ENCODE data around the gene TMEM205. TPM values are rescaled to one million over a fixed set of nuclear protein-coding genes. Genes with fewer than 3 reads are reported as not detected.
"Not testable (repeated sequence)": the region's sequence is repeated elsewhere in the genome, so short reads cannot be mapped to it uniquely, and the experiment has no call there.

TMEM205 gene
- total RNA-seq, 2 donors from 2014 or later: 176 to 197 TPM

DNA sequence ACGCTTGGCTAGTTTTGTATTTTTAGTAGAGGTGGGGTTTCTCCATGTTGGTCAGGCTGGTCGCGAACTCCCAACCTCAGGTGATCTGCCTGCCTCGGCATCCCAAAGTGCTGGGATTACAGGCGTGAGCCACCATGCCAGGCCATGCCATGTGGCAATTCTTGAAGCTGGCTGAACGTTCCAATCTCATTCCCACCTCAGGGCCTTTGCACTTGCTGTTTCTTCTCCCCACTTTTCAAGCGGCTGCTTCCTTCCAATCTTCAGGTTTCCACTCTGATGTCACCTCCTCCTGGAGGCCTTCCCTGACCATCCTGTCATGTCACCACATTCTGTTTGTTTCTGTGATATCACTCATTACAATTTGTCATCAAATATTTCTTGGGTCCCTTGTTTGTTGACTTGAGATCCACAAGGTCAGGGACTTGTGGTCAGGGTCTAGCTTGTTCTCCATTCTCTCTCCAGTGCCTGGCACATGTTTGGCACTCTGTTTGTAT, 33.8 kb upstream of the TMEM205 start:
- no peak overlapping the region for H3K4me3 ChIP-seq
- WGBS, 2 donors: 77 to 93% methylated on average over 3 to 7 of the region's 7 CpGs
- DNase-seq (no peak), ATAC-seq (no peak)
- intact Hi-C loops (cut with DNase I): no loop called here
- no peaks in the 10 kb centered on the region for H3K9me3 ChIP-seq
- peak overlapping the region in 3 of 4 donors; percentile 65 to 87 (median 82) for H3K27ac ChIP-seq
- H3K27me3 ChIP-seq: no peaks in the 10 kb centered on the region
- no peaks in the 10 kb centered on the region for H3K36me3 ChIP-seq (replicated peaks in 1 of 2; ENCODE audit: insufficient read depth in 1 of 2, low read depth in 2 of 2)
- TF ChIP-seq, protein P1, sequence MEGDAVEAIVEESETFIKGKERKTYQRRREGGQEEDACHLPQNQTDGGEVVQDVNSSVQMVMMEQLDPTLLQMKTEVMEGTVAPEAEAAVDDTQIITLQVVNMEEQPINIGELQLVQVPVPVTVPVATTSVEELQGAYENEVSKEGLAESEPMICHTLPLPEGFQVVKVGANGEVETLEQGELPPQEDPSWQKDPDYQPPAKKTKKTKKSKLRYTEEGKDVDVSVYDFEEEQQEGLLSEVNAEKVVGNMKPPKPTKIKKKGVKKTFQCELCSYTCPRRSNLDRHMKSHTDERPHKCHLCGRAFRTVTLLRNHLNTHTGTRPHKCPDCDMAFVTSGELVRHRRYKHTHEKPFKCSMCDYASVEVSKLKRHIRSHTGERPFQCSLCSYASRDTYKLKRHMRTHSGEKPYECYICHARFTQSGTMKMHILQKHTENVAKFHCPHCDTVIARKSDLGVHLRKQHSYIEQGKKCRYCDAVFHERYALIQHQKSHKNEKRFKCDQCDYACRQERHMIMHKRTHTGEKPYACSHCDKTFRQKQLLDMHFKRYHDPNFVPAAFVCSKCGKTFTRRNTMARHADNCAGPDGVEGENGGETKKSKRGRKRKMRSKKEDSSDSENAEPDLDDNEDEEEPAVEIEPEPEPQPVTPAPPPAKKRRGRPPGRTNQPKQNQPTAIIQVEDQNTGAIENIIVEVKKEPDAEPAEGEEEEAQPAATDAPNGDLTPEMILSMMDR (IDR thresholded peaks at IDR 0.05): no peak
- TF ChIP-seq POLR2A (IDR thresholded peaks at IDR 0.05): no peak
- peaks cover 65% of the 10 kb centered on the region for H3K4me1 ChIP-seq

DNA sequence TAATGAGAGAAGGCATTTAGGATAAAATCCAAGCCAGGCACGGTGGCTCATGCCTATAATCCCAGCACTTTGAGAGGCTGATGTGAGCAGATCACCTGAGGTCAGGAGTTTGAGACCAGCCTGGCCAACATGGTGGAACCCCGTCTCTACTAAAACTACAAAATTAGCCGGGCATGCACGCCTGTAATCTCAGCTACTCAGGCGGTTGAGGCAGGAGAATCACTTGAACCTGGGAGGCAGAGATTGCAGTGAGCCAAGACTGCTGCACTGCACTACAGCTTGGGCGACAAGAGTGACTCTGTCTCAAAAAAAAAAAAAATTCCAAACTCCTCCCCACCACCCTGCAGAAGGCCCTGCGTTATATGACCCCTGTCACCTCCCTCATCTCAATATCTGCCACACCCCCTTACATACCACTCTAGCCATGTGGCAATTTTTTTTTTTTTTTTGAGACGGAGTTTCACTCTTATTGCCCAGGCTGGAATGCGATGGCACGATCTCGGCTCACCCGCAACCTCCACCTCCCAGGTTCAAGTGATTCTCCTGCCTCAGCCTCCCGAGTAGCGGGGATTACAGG, 33.3 kb upstream of the TMEM205 start:
- ATAC-seq; H3K4me3 ChIP-seq; DNase-seq; H3K9me3 ChIP-seq; H3K27me3 ChIP-seq; intact Hi-C loops (cut with DNase I); H3K36me3 ChIP-seq (replicated peaks in 1 of 2; ENCODE audit: insufficient read depth in 1 of 2, low read depth in 2 of 2); H3K27ac ChIP-seq: not testable (repeated sequence)
- peaks cover 64% of the 10 kb centered on the region for H3K4me1 ChIP-seq
- 93% methylated on average over 14 of the region's 14 CpGs for WGBS, 2 donors

DNA sequence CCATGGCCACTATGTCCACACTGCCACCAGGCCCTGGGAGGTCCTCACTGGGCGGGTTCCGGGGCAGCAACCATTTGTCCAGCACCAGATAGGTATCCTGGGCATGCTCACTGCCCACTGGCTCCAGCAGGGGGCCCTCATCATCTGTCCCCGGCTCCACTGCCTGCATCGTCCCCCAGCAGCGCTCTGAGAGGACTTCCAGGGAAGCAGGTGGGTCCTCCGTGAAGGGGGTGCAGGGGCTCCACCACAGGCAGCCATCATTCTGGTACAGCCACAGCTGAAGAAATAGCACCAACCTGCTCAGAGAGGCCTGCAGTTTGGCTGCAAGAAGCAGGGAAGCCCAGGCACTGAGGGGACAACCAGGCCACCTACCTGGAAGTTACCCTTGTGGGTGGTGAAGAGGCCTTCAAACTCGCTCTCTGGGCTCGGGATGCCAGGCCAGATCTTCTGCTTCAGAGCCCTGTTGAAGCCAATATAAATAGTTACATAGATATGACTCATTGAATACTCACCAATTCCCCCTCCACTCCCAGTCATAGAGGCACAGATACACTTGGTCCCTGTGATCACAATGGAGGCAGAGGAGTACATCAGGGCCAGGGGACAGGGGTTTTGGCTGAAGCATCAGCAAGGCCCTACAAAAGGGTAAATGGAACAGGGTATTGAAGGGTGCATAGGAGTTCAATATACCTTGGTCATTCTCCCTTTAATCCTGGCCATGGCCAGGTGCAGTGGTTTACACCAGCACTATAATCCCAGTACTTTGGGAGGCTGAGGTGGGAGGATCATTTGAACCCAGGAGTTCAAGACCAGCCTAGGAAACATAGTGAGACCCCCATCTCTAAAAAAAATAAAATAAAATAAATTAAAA, 32.5 kb upstream of the TMEM205 start:
- Histone ChIP-seq H3K27ac (peak overlapping the region in 2 of 4 donors; percentile 25), H3K4me3 (no peak overlapping the region), H3K9me3 (no peaks in the 10 kb centered on the region), H3K4me1 (peaks cover 63% of the 10 kb centered on the region), H3K36me3 (replicated peaks in 1 of 2; ENCODE audit: insufficient read depth in 1 of 2, low read depth in 2 of 2) (no peaks in the 10 kb centered on the region), H3K27me3 (no peaks in the 10 kb centered on the region)
- DNase-seq: peak; percentile 42 to 61 (median 54)
- no peak for ATAC-seq
- no peak for TF ChIP-seq POLR2A (IDR thresholded peaks at IDR 0.05)
- TF ChIP-seq, protein P1 (IDR thresholded peaks at IDR 0.05): peak in 6 of 7 experiments; percentile 30 to 48 (median 38)
- intact Hi-C loops (cut with DNase I): no loop called here
- 39 to 44% methylated on average over 2 to 8 of the region's 8 CpGs for WGBS, 2 donors

DNA sequence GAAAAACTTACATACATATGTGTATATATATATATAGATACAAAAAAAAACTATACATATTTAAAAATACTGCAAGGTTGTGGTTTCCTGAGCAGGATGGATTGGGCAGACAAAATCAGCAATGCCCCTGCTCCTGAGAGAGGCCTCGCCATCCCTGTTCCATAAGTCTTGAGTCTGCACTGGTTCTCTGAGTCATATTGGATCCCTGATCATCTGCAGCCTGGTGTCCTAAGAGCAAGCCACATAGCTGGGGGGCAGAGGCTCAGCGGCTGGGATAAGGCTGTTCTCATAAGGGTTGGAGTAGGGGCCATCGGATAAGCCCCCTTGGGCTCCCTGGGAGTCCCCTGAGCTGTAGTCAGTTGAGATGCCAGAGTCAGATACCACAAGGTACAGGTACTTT, 31.7 kb upstream of the TMEM205 start:
- no peak for ATAC-seq
- 93 to 97% methylated on average over 3 of the region's 3 CpGs for WGBS, 2 donors
- TF ChIP-seq, protein P1 (IDR thresholded peaks at IDR 0.05): no peak
- no peak for TF ChIP-seq POLR2A (IDR thresholded peaks at IDR 0.05)
- H3K27me3 ChIP-seq: no peaks in the 10 kb centered on the region
- no peak overlapping the region for H3K27ac ChIP-seq
- no peak overlapping the region for H3K4me3 ChIP-seq
- H3K36me3 ChIP-seq (replicated peaks in 1 of 2; ENCODE audit: insufficient read depth in 1 of 2, low read depth in 2 of 2): no peaks in the 10 kb centered on the region
- H3K9me3 ChIP-seq: no peaks in the 10 kb centered on the region
- intact Hi-C loops (cut with DNase I): no loop called here
- peaks cover 55% of the 10 kb centered on the region for H3K4me1 ChIP-seq
- no peak for DNase-seq

DNA sequence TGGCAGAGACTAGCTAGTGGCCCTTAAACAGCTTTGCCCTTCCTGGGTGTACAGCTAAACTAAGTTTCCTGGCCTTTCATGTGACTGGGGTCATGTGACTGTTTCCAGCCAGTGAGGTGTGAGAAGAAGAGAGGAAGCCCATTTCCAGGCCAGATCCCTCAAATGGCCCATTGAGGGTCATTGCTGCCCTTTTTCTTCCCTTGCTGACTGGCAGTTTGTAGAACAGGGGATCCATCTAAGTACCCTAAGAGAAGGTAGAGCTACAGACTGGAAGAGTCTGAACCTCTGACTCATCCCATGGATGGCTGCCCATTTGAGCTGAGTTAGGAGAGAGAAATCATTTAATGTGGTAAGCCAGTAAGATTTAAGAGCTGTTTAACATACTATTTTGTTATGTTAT, 31.2 kb upstream of the TMEM205 start:
- Histone ChIP-seq H3K4me1 (peaks cover 53% of the 10 kb centered on the region), H3K9me3 (no peaks in the 10 kb centered on the region), H3K36me3 (replicated peaks in 1 of 2; ENCODE audit: insufficient read depth in 1 of 2, low read depth in 2 of 2) (no peaks in the 10 kb centered on the region), H3K27me3 (no peaks in the 10 kb centered on the region), H3K27ac (peak overlapping the region in 1 of 4 donors; percentile 10), H3K4me3 (no peak overlapping the region)
- ATAC-seq (no peak), DNase-seq (peak in 2 of 4 donors; percentile 26 to 46)
- intact Hi-C loops (cut with DNase I): no loop called here
- TF ChIP-seq POLR2A (IDR thresholded peaks at IDR 0.05): no peak
- TF ChIP-seq, protein P1 (IDR thresholded peaks at IDR 0.05): no peak
